ENCODE data around the gene KRTAP10-12.

DNA sequence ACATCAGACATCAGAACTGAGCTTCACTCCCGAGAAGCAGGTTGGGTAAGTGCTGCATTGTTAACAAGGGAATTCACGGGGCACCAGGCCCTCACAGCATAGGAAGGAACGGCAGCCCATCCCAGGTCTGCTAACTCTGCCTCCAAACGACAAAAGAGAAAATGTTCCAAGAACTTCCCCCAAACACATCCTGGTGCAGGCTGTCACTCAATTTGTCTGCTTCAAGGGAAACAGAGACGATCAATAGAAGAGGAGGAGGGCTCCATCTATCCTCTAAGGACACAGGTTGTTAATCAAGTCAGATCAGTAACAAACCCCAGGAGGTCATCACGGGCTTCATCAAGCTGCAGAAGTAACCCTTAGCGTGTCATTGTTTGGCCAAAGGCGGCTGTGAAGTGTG is 17.9 kb downstream of the KRTAP10-12 start:
- no peak for TF ChIP-seq TCF7L2 (IDR thresholded peaks at IDR 0.05; ENCODE audit: low read depth, low read length)
- TF ChIP-seq, protein P1, sequence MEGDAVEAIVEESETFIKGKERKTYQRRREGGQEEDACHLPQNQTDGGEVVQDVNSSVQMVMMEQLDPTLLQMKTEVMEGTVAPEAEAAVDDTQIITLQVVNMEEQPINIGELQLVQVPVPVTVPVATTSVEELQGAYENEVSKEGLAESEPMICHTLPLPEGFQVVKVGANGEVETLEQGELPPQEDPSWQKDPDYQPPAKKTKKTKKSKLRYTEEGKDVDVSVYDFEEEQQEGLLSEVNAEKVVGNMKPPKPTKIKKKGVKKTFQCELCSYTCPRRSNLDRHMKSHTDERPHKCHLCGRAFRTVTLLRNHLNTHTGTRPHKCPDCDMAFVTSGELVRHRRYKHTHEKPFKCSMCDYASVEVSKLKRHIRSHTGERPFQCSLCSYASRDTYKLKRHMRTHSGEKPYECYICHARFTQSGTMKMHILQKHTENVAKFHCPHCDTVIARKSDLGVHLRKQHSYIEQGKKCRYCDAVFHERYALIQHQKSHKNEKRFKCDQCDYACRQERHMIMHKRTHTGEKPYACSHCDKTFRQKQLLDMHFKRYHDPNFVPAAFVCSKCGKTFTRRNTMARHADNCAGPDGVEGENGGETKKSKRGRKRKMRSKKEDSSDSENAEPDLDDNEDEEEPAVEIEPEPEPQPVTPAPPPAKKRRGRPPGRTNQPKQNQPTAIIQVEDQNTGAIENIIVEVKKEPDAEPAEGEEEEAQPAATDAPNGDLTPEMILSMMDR (IDR thresholded peaks at IDR 0.05) = no peak

Data from Panc1 (cell line).